Cardiac muscle cell (in vitro differentiated cells and primary cell): ENCODE measurements around the gene MTMR3. TPM values are rescaled to one million over a fixed set of nuclear protein-coding genes. Genes with fewer than 3 reads are reported as not detected.
A peak's percentile ranks its signal among the peaks of the same experiment; 100 is the strongest.

Experiments used
- DNase-seq, 2 donors: peaks; one replicate each; pipeline versions ENCODE4 v3.0.0 to v3.0.0-alpha.2; 2010 to 2017; ENCODE audit warnings: low read depth in 1 of 2, low spot score in 1 of 2
- H3K27ac ChIP-seq: fragments of 200-600 bp; sonication (generic); 2 replicates; pipeline ENCODE4 v1.5.1; 2016
- H3K27me3 ChIP-seq: fragments of 200-600 bp; sonication (generic); 2 replicates; pipeline ENCODE4 v1.6.0; 2016; ENCODE audit warnings: control low read depth
- H3K36me3 ChIP-seq: fragments of 200-600 bp; sonication (generic); 2 replicates; pipeline ENCODE4 v1.5.1; 2016; ENCODE audit warnings: control low read depth
- H3K4me1 ChIP-seq: fragments of 200-600 bp; sonication (generic); 2 replicates; pipeline ENCODE4 v1.8.1; 2017; ENCODE audit warnings: low read depth, mild to moderate bottlenecking, mixed run types
- H3K4me3 ChIP-seq: fragments of 200-600 bp; sonication (generic); 2 replicates; pipeline ENCODE4 v1.5.1; 2016; ENCODE audit warnings: mild to moderate bottlenecking
- H3K9me3 ChIP-seq: fragments of 200-600 bp; sonication (generic); 2 replicates; pipeline ENCODE4 v1.5.1; 2017; ENCODE audit warnings: low read depth, mild to moderate bottlenecking, control low read depth
- CTCF ChIP-seq: IDR thresholded peaks from 2 replicates; pipeline ENCODE4 v1.5.1; 2012; ENCODE audit warnings: low read depth, mild to moderate bottlenecking, low read length
- polyA plus RNA-seq: library from polyadenylated mRNA; unstranded; fragments of >200 nt; fragmentation: Nextera tagmentation; extraction: Ambion mirVana; gene quantifications from 2 replicates; pipeline ENCODE4 v1.2.1, GENCODE V29; 2016
- total RNA-seq: library from RNA; depleted of rRNA; stranded (reverse); fragments of >200 nt; gene quantifications from 2 replicates; pipeline ENCODE4 v1.2.3, GENCODE V29; 2016

MTMR3 gene
- total and polyA plus RNA-seq, 2 experiments from 2014 or later, result 10.1 to 22.0 TPM

- no peak for TF ChIP-seq CTCF
- Histone ChIP-seq H3K9me3 (no peaks in the 10 kb centered on the region), H3K27ac (no peak overlapping the region), H3K4me3 (no peak overlapping the region), H3K36me3 (no peaks in the 10 kb centered on the region), H3K4me1 (peaks cover 10% of the 10 kb centered on the region), H3K27me3 (no peaks in the 10 kb centered on the region)
- DNase-seq, result peak in 1 of 2 donors; percentile 64
Measured at GRCh38 chr22:29934596-29934995, 51.6 kb downstream of the MTMR3 start.

DNA sequence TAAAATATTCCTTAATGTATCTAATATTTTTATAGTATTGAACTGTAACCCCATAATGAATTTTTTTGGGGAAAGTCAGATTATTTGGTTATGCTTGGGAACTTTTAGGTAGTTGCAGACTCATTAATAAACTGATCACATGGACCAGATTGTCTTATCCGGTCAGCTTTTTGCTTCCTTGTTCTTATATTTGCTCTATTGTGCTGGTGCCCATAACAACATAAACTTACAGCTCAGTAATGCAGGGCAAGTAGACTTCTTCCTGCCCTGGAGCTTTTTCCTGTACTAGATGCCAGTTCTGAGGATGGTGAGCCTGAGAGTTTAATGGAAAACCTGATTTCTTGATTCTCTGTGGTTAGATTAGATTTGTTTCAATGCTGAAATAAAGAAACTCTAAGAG, 53.2 kb downstream of the MTMR3 start:
- no peak for TF ChIP-seq CTCF
- no peaks in the 10 kb centered on the region for H3K9me3 ChIP-seq
- no peak overlapping the region for H3K27ac ChIP-seq
- no peaks in the 10 kb centered on the region for H3K36me3 ChIP-seq
- DNase-seq, result no peak
- no peaks in the 10 kb centered on the region for H3K27me3 ChIP-seq
- peaks cover 10% of the 10 kb centered on the region for H3K4me1 ChIP-seq
- no peak overlapping the region for H3K4me3 ChIP-seq

DNA sequence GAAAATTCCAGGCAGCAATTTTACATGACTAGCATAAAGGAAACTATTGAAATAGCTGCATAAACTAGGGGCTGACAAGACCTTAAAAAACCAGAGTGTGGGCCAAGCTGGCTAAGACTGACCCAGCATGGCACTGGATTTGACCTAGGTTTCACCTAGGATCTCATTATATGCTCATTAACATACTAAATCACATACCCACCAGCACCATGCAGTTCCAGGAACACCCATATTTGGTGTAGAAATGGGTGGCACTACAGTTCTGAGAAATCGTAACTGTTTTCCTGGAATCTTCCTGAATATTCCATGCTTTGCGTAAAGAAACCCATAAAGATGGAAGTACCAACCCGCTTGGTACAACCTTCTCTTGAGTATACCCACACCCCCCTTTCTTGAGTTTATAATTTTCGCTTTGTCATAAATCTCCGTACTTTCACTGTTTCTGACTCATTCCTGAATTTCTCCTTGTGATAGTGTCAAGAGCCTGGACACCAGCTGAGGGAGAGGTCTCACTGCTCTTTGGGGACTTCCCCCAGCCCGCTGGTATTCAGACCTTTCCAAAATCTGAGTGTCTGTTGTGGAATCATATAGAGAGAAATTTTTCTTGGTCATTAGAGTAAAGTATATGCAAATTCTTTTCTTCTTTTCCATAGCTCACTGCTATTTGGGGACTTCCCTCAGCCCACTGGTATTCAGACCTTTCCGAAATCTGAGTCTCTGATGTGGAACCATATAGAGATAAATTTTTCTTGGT, 55.1 kb downstream of the MTMR3 start:
- no peaks in the 10 kb centered on the region for H3K27me3 ChIP-seq
- no peak overlapping the region for H3K27ac ChIP-seq
- H3K4me3 ChIP-seq, result no peak overlapping the region
- no peak for TF ChIP-seq CTCF
- no peaks in the 10 kb centered on the region for H3K9me3 ChIP-seq
- H3K36me3 ChIP-seq, result no peaks in the 10 kb centered on the region
- peaks cover 10% of the 10 kb centered on the region for H3K4me1 ChIP-seq
- no peak for DNase-seq

GRCh38 chr22:29940526-29940925, 57.6 kb downstream of the MTMR3 start:
- H3K27me3 ChIP-seq, result no peaks in the 10 kb centered on the region

DNA sequence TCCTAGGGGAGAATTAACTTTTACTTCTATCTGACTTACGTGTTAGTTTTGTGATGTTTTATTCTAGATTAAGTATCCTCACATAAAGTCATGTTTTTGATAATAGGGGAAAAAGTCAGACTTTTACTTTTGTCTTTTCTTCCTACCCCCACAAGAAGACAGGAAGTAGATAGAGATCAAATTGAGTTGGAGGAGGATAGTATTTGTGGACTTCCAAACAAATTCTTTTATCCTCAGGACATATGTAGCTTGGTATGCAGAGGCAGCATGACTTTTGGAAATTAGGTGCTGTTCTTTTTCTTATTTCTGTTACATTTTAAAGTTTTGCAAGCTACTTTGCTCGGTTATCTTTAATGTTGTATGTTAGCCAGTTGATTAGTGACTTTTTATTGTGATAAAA, 61.4 kb downstream of the MTMR3 start:
- no peaks in the 10 kb centered on the region for H3K9me3 ChIP-seq
- no peak overlapping the region for H3K27ac ChIP-seq
- H3K4me3 ChIP-seq, result no peak overlapping the region
- peaks cover 8% of the 10 kb centered on the region for H3K4me1 ChIP-seq
- no peak for TF ChIP-seq CTCF
- no peaks in the 10 kb centered on the region for H3K36me3 ChIP-seq
- H3K27me3 ChIP-seq, result no peaks in the 10 kb centered on the region
- DNase-seq, result no peak

More at GRCh38 chr22:29940526-29940925, 57.6 kb downstream of the MTMR3 start:
- no peak for TF ChIP-seq CTCF
- no peaks in the 10 kb centered on the region for H3K9me3 ChIP-seq
- DNase-seq, result no peak
- H3K4me3 ChIP-seq, result no peak overlapping the region
- no peaks in the 10 kb centered on the region for H3K4me1 ChIP-seq
- no peak overlapping the region for H3K27ac ChIP-seq
- H3K36me3 ChIP-seq, result no peaks in the 10 kb centered on the region
